DMS79 (cell line): ENCODE results near the gene NBEAL1.
"Not testable (repeated sequence)": the region's sequence is repeated elsewhere in the genome, so short reads cannot be mapped to it uniquely, and the experiment has no call there.

ENCODE experiments used
- DNase-seq: peaks from one replicate; lab custom pipeline; 2025; lab: John Stamatoyannopoulos, UW

NBEAL1 gene

DNA sequence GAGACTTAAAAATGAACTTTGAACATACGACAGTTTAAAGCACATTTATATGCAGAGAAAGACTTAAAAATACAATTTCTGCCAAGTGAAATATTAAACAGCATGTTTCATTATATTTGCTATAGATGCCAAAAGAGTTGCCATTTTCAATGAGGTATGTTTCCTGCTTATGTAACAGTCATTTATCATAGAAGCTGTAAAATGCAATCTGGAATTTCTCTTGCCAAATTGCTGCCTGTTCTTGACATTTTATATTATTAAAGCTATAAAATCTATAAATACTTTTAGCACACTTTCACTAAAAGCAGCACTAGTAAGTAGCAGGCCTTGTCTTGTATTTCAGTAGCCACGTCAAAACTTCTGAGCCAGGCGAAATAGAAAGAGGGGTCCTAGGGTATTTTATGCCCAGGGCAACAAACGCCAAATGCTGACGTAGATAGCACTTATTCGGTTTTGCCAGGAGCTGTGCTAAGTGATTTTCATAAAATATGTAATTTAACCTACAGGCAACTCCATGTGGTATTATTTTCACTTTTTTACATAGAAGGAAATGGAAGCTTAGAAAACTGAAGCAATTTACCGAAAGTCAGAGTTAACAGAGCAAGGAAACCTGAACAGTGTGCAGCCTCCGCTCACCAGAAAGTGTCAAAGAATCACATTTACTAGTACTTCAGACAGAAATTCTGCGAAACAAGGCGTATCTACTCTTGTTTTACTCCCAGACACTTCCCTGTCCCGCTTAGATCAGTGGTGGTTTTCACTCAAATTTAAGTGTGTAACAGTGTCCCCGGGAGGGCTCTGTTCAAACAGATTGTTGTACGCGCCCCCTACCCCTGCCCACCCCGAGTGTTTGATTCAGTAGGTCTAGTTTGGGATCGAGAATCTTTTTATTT is 222.9 kb downstream of the NBEAL1 start:
- no peak for DNase-seq

DNA sequence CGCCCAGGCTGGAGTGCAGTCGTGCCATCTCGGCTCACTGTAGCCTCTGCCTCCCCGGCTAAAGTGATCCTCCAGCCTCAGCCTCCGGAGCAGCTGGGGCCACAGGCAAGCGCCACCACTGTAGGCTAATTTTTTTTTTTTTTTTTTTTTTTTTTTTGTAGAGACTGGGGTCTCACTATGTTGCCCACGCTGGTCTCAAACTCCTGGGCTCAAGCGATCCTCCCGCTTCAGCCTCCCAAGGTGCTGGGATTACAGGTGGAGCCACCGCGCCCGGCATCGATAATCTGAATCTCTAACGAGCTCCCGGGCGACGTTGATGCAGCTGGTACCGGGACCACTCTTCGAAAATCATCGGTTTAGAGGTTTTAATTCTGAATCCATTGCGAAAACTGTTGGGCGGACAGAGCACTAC is 223.6 kb downstream of the NBEAL1 start:
- no peak for DNase-seq

DNA sequence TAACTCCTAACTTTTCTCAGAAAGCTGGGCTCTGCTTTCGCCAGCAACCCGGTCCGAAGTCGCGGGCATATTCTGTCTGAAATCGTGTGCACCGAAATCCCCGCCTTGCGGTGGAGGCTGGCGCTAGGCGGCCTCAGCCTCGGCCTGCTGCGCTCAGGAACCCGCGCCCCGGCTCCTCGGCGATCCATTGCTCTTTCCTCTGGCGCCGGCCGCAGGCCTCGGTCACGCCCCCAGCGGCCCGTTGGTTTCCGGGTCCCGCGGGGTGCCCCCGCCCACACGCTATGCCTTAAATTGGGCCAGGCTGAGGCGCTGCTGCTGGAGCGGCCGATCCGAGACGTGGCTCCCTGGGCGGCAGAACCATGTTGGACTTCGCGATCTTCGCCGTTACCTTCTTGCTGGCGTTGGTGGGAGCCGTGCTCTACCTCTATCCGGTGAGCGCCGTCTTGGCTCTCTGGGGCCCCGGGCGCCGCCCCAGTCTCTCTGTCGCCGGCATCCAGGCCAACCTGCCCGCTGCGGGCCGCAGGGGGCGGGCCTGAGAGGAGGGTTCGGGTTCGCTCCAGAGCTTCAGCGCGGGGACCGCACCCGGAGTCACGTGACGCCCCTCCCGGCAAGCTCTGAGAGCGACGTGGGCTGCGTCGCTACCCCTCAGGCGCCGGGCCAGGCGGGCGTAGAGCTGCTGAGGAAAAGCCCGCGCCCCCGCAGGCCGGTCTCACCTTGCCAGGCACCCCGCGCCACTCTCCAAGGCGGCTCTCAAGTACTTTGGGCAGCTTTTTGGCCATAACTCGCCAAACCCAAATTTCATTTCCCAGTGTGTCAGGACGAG is 224.2 kb downstream of the NBEAL1 start, which contains the start of gene CYP20A1:
Gene CYP20A1 (plus strand): TSS at position 315 of the 823 bp plus-strand sequence. CDS start 45 bp downstream, at position 360.
- peak; percentile 90 for DNase-seq

DNA sequence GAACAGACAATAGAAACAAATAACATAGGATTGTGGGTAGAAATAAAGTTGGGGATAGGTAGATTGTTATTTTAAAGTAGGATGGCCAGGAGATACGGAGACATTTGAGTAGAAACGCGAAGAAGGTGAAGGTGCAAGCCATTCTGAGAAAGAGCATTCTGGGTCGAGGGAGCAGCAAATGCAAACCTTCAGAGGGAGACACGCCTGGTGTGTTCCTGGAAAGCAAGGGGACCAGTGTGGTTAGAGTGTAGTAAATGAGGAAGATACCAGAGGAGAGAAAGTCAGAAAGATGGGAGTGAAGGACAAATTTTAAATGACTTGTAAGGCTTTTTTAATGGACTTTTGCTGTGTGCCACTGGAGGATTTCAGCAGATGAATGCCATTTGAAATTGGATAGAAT is 225.8 kb downstream of the NBEAL1 start:
- no peak for DNase-seq

DNA sequence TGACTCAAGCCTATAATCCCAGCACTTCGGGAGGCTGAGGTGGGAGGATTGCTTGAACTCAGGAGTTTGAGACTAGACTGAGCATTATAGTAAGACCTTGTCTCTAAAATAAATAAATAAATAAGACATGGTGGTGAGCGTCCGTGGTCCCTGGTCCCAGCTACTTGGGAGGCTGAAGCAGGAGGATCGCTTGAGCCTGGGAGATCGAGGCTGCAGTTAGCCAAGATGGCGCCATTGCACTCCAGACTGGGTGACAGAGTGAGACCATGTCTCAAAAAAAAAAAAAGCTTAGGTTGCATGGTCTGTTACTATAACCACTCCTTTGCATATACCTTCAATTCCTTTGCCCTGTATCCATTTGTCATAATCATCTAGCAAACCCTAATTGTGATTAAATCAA is 227.8 kb downstream of the NBEAL1 start:
- no peak for DNase-seq

- DNase-seq = no peak
Observed at GRCh38 chr2:203246646-203247045, 232.0 kb downstream of the NBEAL1 start.

DNA sequence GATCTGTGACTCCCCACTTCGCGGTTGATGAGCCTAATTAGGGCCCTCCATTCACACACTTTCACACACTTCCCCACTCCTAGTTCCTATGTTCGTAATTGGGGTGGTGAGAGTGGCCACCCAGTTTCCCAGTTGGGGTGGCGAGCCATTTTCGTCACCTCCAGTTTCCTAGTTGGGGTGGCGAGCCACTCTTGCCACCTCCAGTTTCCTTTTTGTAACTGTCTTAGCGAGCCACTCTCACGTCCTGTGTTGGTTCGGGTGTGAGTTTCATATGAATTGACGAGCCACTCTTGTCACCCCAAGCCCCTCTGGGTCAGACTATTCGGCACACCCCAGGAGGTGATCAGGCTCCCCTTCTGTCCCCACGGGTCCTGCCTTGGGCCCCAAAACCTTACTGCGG is 238.1 kb downstream of the NBEAL1 start:
- DNase-seq = no peak

- not testable (repeated sequence) for DNase-seq
Observed at GRCh38 chr2:203253422-203254095, 238.9 kb downstream of the NBEAL1 start.

- DNase-seq = no peak
Observed at GRCh38 chr2:203261326-203262159, 246.9 kb downstream of the NBEAL1 start.
